Measurements from ENCODE around the gene AK8. TPM values are rescaled to one million over a fixed set of nuclear protein-coding genes. Genes with fewer than 3 reads are reported as not detected.

AK8 gene
- total RNA-seq, 4 donors from 2014 or later = 0.61 to 1.9 TPM; not detected in 2

DNA sequence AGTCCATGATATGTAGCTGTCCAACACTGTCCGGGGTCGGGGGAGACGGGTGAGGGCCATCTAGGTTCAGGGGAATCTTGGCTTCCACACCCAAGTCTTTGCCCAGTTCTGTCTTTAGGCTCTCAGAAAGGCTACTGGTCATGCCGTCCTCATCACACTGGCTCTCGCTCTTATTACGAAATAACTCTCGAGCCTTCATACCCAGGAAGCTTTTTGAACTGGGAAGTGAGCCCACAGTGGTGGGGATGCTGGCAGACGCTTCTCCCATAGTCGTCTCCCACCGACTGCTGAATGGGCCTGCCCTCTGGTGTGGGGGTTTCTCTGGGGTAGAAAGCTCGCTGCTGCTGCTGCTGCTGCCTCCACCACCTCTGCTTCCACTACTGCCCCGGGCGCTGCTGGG lies 18.2 kb upstream of the AK8 start:
- Histone ChIP-seq H3K4me3 (no peak overlapping the region), H3K36me3 (no peaks in the 10 kb centered on the region), H3K27ac (no peak overlapping the region), H3K4me1 (no peaks in the 10 kb centered on the region), H3K9me3 (no peaks in the 10 kb centered on the region), H3K27me3 (no peaks in the 10 kb centered on the region)
- intact Hi-C loops (cut with DNase I; ENCODE audit: low total_unique reads) = no loop called here
- DNase-seq = no peak
- TF ChIP-seq POLR2A (IDR thresholded peaks at IDR 0.05) = no peak
- TF ChIP-seq, protein P1, sequence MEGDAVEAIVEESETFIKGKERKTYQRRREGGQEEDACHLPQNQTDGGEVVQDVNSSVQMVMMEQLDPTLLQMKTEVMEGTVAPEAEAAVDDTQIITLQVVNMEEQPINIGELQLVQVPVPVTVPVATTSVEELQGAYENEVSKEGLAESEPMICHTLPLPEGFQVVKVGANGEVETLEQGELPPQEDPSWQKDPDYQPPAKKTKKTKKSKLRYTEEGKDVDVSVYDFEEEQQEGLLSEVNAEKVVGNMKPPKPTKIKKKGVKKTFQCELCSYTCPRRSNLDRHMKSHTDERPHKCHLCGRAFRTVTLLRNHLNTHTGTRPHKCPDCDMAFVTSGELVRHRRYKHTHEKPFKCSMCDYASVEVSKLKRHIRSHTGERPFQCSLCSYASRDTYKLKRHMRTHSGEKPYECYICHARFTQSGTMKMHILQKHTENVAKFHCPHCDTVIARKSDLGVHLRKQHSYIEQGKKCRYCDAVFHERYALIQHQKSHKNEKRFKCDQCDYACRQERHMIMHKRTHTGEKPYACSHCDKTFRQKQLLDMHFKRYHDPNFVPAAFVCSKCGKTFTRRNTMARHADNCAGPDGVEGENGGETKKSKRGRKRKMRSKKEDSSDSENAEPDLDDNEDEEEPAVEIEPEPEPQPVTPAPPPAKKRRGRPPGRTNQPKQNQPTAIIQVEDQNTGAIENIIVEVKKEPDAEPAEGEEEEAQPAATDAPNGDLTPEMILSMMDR (IDR thresholded peaks at IDR 0.05) = no peak

DNA sequence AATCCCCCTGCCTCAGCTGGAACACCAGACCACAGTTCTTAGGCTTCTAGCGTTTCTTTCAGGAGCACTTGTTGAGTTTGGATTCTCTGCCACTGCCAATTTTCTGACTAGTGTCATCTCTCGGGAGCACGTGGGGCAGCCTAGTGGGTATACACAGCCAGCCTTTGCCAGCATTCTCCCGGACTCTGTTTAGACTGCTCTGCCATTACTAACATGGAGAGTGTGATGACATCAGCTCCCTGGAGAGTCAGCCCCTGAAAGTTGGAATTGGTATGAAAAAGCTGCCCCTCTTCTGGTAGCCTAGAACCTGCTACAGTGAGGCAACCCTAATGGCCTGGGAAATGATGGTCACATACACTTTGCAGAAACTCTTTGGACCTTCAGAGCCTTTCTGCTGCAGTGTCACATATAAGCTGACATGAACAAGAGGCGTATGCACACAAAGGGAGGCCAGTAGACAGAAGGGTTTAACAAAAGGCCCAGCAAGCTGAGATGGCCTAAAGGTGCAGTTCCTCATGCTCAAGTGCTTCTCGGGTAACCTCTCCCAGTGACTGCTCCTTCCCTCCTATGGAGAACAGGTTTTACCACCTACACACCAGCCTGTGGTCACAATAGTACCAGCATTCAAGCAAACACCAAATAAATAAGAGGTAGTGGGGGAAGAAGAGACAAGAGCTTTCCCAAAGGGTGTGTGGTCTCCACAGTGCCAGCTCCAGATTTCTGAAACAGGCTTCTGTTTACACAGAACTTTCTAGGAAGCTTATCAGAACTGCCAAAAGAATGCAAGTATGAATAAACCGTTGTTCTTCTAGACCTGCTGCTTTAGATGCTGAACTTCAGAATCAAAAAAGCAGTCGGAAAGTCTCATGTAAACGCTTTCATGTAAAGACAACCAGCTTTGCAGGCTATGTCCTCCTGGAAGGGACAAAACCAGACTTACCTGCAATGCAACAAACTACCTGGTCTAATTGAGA lies 17.1 kb upstream of the AK8 start:
- H3K27ac ChIP-seq = no peak overlapping the region
- H3K4me1 ChIP-seq = no peaks in the 10 kb centered on the region
- TF ChIP-seq, protein P1 (IDR thresholded peaks at IDR 0.05) = no peak
- no peaks in the 10 kb centered on the region for H3K9me3 ChIP-seq
- intact Hi-C loops (cut with DNase I; ENCODE audit: low total_unique reads) = no loop called here
- DNase-seq = no peak
- H3K27me3 ChIP-seq = no peaks in the 10 kb centered on the region
- H3K36me3 ChIP-seq = no peaks in the 10 kb centered on the region
- H3K4me3 ChIP-seq = no peak overlapping the region

DNA sequence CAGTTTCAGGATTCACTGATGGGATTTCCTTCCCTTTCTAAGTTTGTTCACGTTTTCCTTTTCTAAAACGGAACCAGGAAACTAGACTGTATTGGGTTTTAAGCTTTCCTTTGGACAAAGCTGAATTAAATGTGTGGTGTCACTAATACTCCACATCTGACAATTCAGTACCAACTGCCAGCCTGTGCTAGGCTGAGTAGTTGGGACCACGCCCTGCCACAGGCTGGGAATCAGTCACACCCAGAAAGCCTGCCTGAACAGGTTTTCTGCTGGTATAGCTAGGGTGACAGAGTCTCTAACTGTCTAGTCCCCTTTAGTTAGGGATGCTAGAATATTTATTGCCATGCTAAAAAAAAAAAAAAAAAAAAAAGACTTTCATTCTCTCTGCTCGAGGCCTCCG lies 16.3 kb upstream of the AK8 start:
- H3K36me3 ChIP-seq = no peaks in the 10 kb centered on the region
- no peak for DNase-seq
- intact Hi-C loops (cut with DNase I; ENCODE audit: low total_unique reads) = no loop called here

DNA sequence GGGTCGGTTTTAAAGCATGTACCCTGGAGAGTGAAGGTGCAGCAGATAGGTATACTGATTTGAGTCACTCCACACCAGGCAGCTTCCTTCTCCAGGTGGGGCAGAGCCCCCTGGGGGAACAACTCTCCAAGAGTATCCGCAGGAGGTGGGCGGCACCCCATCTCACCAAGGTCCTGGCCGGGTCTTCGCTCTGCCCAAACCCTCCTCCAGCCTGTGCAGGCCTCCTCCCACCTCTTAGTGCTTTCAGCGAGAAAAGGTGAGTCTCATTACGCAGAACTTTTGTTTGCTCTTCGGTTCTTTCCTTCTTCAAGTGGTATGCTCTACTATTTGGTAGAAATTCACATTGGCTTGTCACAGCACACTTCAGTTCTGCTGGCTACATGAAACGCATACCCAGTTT lies 14.3 kb upstream of the AK8 start:
- Histone ChIP-seq H3K9me3 (no peaks in the 10 kb centered on the region), H3K27me3 (no peaks in the 10 kb centered on the region), H3K36me3 (no peaks in the 10 kb centered on the region), H3K4me3 (no peak overlapping the region), H3K4me1 (no peaks in the 10 kb centered on the region), H3K27ac (no peak overlapping the region)
- TF ChIP-seq POLR2A (IDR thresholded peaks at IDR 0.05) = no peak
- TF ChIP-seq, protein P1 (IDR thresholded peaks at IDR 0.05) = no peak
- DNase-seq = no peak
- intact Hi-C loops (cut with DNase I; ENCODE audit: low total_unique reads) = no loop called here

More for the DNA sequence above, 16.3 kb upstream of the AK8 start:
- TF ChIP-seq, protein P1 (IDR thresholded peaks at IDR 0.05) = no peak
- no peak for TF ChIP-seq POLR2A (IDR thresholded peaks at IDR 0.05)
- H3K4me1 ChIP-seq = no peaks in the 10 kb centered on the region
- H3K4me3 ChIP-seq = no peak overlapping the region
- no peak overlapping the region for H3K27ac ChIP-seq
- no peaks in the 10 kb centered on the region for H3K9me3 ChIP-seq
- H3K27me3 ChIP-seq = no peaks in the 10 kb centered on the region

DNA sequence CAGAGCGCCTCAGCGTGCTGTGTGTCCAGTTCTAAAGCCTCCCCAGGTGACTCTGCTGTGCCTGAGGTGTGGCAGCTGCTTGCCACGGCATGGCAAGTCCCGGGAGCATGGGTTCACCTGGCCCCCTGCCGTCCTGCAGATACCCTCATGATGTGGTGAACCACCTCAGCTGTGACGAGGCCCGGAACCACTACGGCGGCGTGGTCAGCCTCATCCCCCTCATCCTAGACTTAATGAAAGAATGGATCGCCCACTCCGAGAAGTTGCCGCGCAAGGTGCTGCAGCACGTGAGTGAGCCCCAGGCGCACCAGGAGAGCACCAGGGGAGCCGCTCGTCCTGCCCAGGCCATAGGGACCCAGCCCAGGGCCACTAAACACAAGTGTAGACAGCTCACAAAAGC lies 10.1 kb upstream of the AK8 start:
- Histone ChIP-seq H3K9me3 (no peaks in the 10 kb centered on the region), H3K27ac (no peak overlapping the region), H3K36me3 (no peaks in the 10 kb centered on the region), H3K4me3 (no peak overlapping the region), H3K4me1 (no peaks in the 10 kb centered on the region), H3K27me3 (no peaks in the 10 kb centered on the region)
- TF ChIP-seq, protein P1 (IDR thresholded peaks at IDR 0.05) = no peak
- no peak for TF ChIP-seq POLR2A (IDR thresholded peaks at IDR 0.05)
- DNase-seq = no peak
- intact Hi-C loops (cut with DNase I; ENCODE audit: low total_unique reads) = no loop called here
